HG02943 (cell line): Measurements from ENCODE around the gene SLIT3.

Source experiments
- ATAC-seq: cut with Tn5 transposase; IDR thresholded peaks from one replicate; pipeline ENCODE4 v1.9.1; 2021; ENCODE audit warnings: mild to moderate bottlenecking, low read depth, moderate library complexity; ENCODE audit not compliant: unreplicated experiment

SLIT3 gene

GRCh38 chr5:169300468-169301385 lies at the start of gene SLIT3:
SLIT3 (minus strand) TSS chr5:169301139; CDS start chr5:169300709, 430 bp downstream.
- no peak for ATAC-seq

- no peak for ATAC-seq
Observed at GRCh38 chr5:169350016-169350415, 49.1 kb upstream of the SLIT3 start.

- ATAC-seq: no peak
Observed at GRCh38 chr5:169347786-169348185, 46.8 kb upstream of the SLIT3 start.

GRCh38 chr5:169344629-169345028 lies 43.7 kb upstream of the SLIT3 start:
- ATAC-seq: no peak

- no peak for ATAC-seq
Observed at GRCh38 chr5:169343766-169344165, 42.8 kb upstream of the SLIT3 start.

- ATAC-seq: no peak
Observed at GRCh38 chr5:169341556-169341955, 40.6 kb upstream of the SLIT3 start.

GRCh38 chr5:169339869-169340268 lies 38.9 kb upstream of the SLIT3 start:
- ATAC-seq: peak; percentile 83

- ATAC-seq: no peak
Observed at GRCh38 chr5:169336242-169336641, 35.3 kb upstream of the SLIT3 start.

GRCh38 chr5:169335806-169336205 lies 34.9 kb upstream of the SLIT3 start:
- no peak for ATAC-seq

- ATAC-seq: no peak
Observed at GRCh38 chr5:169333518-169333917, 32.6 kb upstream of the SLIT3 start.

- ATAC-seq: no peak
Observed at GRCh38 chr5:169331292-169331852, 30.4 kb upstream of the SLIT3 start.

- ATAC-seq: no peak
Observed at GRCh38 chr5:169328401-169328800, 27.5 kb upstream of the SLIT3 start.

GRCh38 chr5:169325273-169325672 lies 24.3 kb upstream of the SLIT3 start:
- ATAC-seq: no peak

GRCh38 chr5:169318556-169318955 lies 17.6 kb upstream of the SLIT3 start:
- no peak for ATAC-seq

GRCh38 chr5:169307646-169308045 lies 6.7 kb upstream of the SLIT3 start:
- no peak for ATAC-seq

GRCh38 chr5:169305366-169305765 lies 4.4 kb upstream of the SLIT3 start:
- ATAC-seq: no peak

- ATAC-seq: no peak
Observed at GRCh38 chr5:169304175-169304574, 3.2 kb upstream of the SLIT3 start.

GRCh38 chr5:169303119-169303515 lies 2.2 kb upstream of the SLIT3 start:
- no peak for ATAC-seq

- ATAC-seq: peak; percentile 62
Observed at GRCh38 chr5:169302491-169303118, 1.7 kb upstream of the SLIT3 start.

GRCh38 chr5:169301986-169302385 lies 1.0 kb upstream of the SLIT3 start:
- no peak for ATAC-seq

GRCh38 chr5:169301386-169301934 lies 521 bp upstream of the SLIT3 start:
- ATAC-seq: no peak
